HepG2 (cell line): ENCODE measurements around the gene RPS6KL1. TPM values are rescaled to one million over a fixed set of nuclear protein-coding genes. Genes with fewer than 3 reads are reported as not detected.

ENCODE experiments used
- CBX1 ChIP-seq: IDR thresholded peaks from one replicate; pipeline ENCODE4 v1.6.1; 2016; ENCODE audit warnings: antibody characterized with exemption, low read depth
- DMTF1 ChIP-seq: sonication (generic); formaldehyde crosslinking; IDR thresholded peaks from 2 replicates; pipeline ENCODE4 v1.4.0; 2020; ENCODE audit warnings: mild to moderate bottlenecking, missing genetic modification reagents
- ELF3 ChIP-seq: IDR thresholded peaks from 2 replicates; pipeline ENCODE4 v1.6.1; 2016; ENCODE audit warnings: missing genetic modification reagents, missing compliant biosample characterization
- KLF12 ChIP-seq: sonication (generic); formaldehyde crosslinking; IDR thresholded peaks from 2 replicates; pipeline ENCODE4 v1.4.0; 2020; ENCODE audit warnings: missing genetic modification reagents, borderline replicate concordance
- MAFF ChIP-seq: IDR thresholded peaks from 2 replicates; pipeline ENCODE4 v1.6.1; 2011; ENCODE audit warnings: low read depth, low read length, improper control_type of control experiment
- MED8 ChIP-seq: sonication (generic); formaldehyde crosslinking; IDR thresholded peaks from 2 replicates; pipeline ENCODE4 v1.8.1; 2023; ENCODE audit warnings: mild to moderate bottlenecking, missing genetic modification reagents; ENCODE audit not compliant: insufficient replicate concordance
- MEF2D ChIP-seq: sonication (generic); formaldehyde crosslinking; IDR thresholded peaks from 2 replicates; pipeline ENCODE4 v1.5.1; 2020; ENCODE audit warnings: mild to moderate bottlenecking, missing genetic modification reagents
- MXD1 ChIP-seq: sonication (generic); formaldehyde crosslinking; IDR thresholded peaks from 2 replicates; pipeline ENCODE4 v1.4.0; 2020; ENCODE audit warnings: mild to moderate bottlenecking, missing genetic modification reagents
- NFIC ChIP-seq: IDR thresholded peaks from 2 replicates; pipeline ENCODE4 v1.6.1; 2012; ENCODE audit warnings: mild to moderate bottlenecking, low read length, inconsistent platforms
- NPAS2 ChIP-seq: sonication (generic); formaldehyde crosslinking; IDR thresholded peaks from 2 replicates; pipeline ENCODE4 v1.8.0; 2022; ENCODE audit warnings: mild to moderate bottlenecking, missing genetic modification reagents, borderline replicate concordance
- PATZ1 ChIP-seq: sonication (generic); formaldehyde crosslinking; IDR thresholded peaks from 2 replicates; pipeline ENCODE4 v1.4.0; 2020; ENCODE audit warnings: missing genetic modification reagents
- PAWR ChIP-seq: sonication (generic); formaldehyde crosslinking; IDR thresholded peaks from 2 replicates; pipeline ENCODE4 v1.4.0; 2020; ENCODE audit warnings: missing genetic modification reagents, mild to moderate bottlenecking, borderline replicate concordance
- PCBP2 ChIP-seq: fragments of 200-400 bp; formaldehyde crosslinking; optimal IDR thresholded peaks from 2 replicates; pipeline ENCODE3; 2018; ENCODE audit warnings: low read length, low read depth; ENCODE audit not compliant: poor library complexity, severe bottlenecking
- RAD51 ChIP-seq: fragments of 450-650 bp; IDR thresholded peaks from 2 replicates; pipeline ENCODE4 v1.6.1; 2016; ENCODE audit warnings: borderline replicate concordance
- RORA ChIP-seq: sonication (generic); formaldehyde crosslinking; IDR thresholded peaks from 2 replicates; pipeline ENCODE4 v1.5.0; 2020; ENCODE audit warnings: mild to moderate bottlenecking, missing genetic modification reagents, moderate library complexity
- ZBTB43 ChIP-seq: sonication (generic); formaldehyde crosslinking; conservative IDR thresholded peaks from 2 replicates; pipeline ENCODE4 v1.4.0; 2020; ENCODE audit warnings: missing genetic modification reagents
- ZGPAT ChIP-seq: IDR thresholded peaks from 2 replicates; pipeline ENCODE4 v1.6.1; 2016; ENCODE audit warnings: mild to moderate bottlenecking
- ZNF33B ChIP-seq: sonication (generic); formaldehyde crosslinking; IDR thresholded peaks from 2 replicates; pipeline ENCODE4 v1.5.1; 2020; ENCODE audit warnings: mild to moderate bottlenecking, missing genetic modification reagents
- ZNF354B ChIP-seq: sonication (generic); formaldehyde crosslinking; IDR thresholded peaks from 2 replicates; pipeline ENCODE4 v1.8.0; 2022; ENCODE audit warnings: mild to moderate bottlenecking, missing genetic modification reagents
- ZNF362 ChIP-seq: sonication (generic); formaldehyde crosslinking; IDR thresholded peaks from 2 replicates; pipeline ENCODE4 v1.4.0; 2020; ENCODE audit warnings: missing genetic modification reagents, mild to moderate bottlenecking, borderline replicate concordance
- ZNF776 ChIP-seq: sonication (generic); formaldehyde crosslinking; IDR thresholded peaks from 2 replicates; pipeline ENCODE4 v1.4.0; 2020; ENCODE audit warnings: mild to moderate bottlenecking, missing genetic modification reagents
- polyA plus RNA-seq, 8 experiments: library from polyadenylated mRNA; depleted of rRNA in 3 of 8; stranded (reverse) in 7 of 8; unstranded in 1 of 8; fragments of >200 nt; fragmentation: Illumina TruSeq in 4 of 8; extraction: Trizol in 4 of 8; gene quantifications; 2 replicates each; pipeline versions ENCODE4 v1.2.1 to v1.2.3, GENCODE V29; 2011 to 2016; ENCODE audit warnings: low read depth in 4 of 8, missing spikeins in 1 of 8, mixed read lengths in 1 of 8; ENCODE audit not compliant: insufficient read depth in 1 of 8
- total RNA-seq, 5 experiments: library from RNA; depleted of rRNA; stranded (reverse); fragments of >200 nt; fragmentation: Illumina TruSeq; extraction: Trizol; gene quantifications; 2 replicates each; pipeline ENCODE4 v1.2.3, GENCODE V29; 2016; ENCODE audit warnings: low read depth in 1 of 5

RPS6KL1 gene
- total and polyA plus RNA-seq, 2 of the 13 experiments (the other 11 are each of a cell fraction or from before 2014, with no cell fraction given): 6.5 to 11.5 TPM

- TF ChIP-seq DMTF1 (CRISPR knock-in tag): no peak
- no peak for TF ChIP-seq NPAS2
- no peak for TF ChIP-seq PAWR (CRISPR knock-in tag)
- no peak for TF ChIP-seq PCBP2
- no peak for TF ChIP-seq ZNF776 (CRISPR knock-in tag)
- no peak for TF ChIP-seq ZNF33B
- TF ChIP-seq CBX1: no peak
- TF ChIP-seq NFIC: peak; percentile 77
- TF ChIP-seq ZBTB43 (CRISPR knock-in tag): no peak
- TF ChIP-seq MAFF: no peak
- TF ChIP-seq ZGPAT (CRISPR knock-in tag): no peak
- TF ChIP-seq ELF3 (CRISPR knock-in tag): no peak
- no peak; the same call in 1 of the 2 replicates for TF ChIP-seq ZNF354B (CRISPR knock-in tag)
- TF ChIP-seq ZNF362 (CRISPR knock-in tag): no peak
- no peak for TF ChIP-seq MEF2D (CRISPR knock-in tag)
- TF ChIP-seq RORA: no peak
- TF ChIP-seq PATZ1 (CRISPR knock-in tag): peak; percentile 89
- no peak for TF ChIP-seq MXD1 (CRISPR knock-in tag)
- no peak for TF ChIP-seq RAD51
- TF ChIP-seq MED8: no peak
- TF ChIP-seq KLF12 (CRISPR knock-in tag): no peak
Observed at GRCh38 chr14:74954232-74954946, 31.3 kb upstream of the RPS6KL1 start (continued).
